COLO829 (cell line): Measurements from ENCODE around the gene SLC30A7.

Experiments
- DNase-seq: peaks from one replicate; pipeline ENCODE4 v3.0.0; 2012; ENCODE audit warnings: low spot score

Gene SLC30A7

DNA sequence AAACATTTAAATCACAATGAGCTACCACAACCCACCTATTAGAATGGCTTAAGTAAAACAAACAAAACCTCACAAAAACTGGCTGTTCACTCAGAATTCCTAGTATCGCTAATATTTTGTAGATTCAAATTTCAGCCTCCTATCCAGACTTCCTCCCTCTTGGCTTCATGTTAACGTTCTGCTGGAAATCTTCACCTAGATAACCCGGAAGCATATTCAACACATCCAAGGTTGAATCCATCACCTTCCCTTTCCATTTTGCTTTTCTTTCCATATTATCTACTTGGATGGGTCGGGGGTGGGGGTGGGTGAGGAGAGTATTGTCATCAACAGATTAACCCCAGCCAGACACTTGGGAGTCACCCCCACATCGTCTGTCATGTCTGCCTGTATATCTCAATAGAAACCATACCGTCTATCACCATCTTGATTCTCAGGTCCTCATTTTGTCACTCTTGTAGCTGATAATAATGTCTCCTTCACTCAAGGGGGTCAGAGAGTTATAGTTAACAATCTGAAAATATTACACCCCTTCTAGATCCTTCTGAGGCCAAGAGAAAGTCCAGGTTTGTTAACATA, 131.4 kb downstream of the SLC30A7 start:
- no peak for DNase-seq

DNA sequence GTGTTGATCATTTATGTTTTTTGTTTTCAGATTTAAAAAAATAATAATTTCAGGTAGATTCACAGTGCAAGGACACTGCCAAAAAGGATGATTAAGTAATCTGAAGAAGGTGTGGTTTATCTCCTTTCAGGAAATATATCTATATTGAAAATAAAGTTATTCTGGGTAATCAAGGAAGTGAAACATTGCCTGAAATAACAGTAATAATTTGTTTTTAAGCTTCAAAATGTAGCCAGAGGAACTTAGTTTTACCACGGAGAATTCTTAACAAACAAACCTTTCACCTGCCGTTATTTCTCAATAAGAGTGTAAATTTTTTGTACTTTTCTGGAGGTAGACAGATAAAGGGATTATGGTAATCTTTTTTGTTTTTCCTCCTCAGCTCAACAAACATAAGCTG, 132.6 kb downstream of the SLC30A7 start:
- no peak for DNase-seq

DNA sequence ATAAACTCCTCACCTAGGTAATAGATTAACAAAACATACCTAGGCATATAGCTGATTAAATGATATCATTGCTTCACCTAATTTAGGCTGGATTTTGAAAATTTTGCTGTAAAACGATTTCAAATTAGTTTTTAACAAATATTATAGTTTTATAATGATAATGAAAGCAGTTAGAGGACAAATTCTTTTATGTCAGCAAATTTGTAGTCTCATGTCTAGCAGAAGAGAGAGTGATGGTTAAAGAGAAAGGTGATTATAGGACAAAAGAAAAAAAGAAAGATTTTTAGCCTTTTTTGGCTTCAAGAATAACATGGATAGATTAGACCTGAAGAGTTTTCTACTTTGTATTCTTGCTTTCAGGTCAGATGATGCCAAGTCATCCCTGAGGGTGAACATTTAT, 133.3 kb downstream of the SLC30A7 start:
- no peak for DNase-seq

DNA sequence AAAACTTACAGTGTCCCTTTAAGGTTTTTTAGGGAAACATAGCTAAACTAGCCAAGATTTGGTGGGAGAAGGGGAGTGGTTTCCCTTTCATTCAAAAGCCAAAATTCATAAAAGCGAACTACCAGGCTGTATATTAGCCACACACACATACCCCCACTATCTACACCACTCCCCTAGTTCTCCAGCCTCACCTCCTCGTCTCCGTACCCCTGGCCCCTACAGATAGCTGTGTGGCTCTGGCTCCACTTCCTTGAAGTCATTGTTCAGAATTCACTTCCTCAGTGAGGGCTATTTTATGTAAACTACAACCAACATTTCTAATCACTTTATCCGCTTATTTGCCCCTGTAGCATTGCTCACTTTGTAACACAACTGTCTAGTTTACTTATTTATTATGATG, 135.0 kb downstream of the SLC30A7 start:
- no peak for DNase-seq
